GM18867 (cell line): Measurements from ENCODE around the gene ZCCHC7.

Experiments used
- ATAC-seq: cut with Tn5 transposase; IDR thresholded peaks from one replicate; pipeline ENCODE4 v1.9.1; 2021; ENCODE audit warnings: mild to moderate bottlenecking, moderate library complexity; ENCODE audit not compliant: unreplicated experiment

Gene ZCCHC7

DNA sequence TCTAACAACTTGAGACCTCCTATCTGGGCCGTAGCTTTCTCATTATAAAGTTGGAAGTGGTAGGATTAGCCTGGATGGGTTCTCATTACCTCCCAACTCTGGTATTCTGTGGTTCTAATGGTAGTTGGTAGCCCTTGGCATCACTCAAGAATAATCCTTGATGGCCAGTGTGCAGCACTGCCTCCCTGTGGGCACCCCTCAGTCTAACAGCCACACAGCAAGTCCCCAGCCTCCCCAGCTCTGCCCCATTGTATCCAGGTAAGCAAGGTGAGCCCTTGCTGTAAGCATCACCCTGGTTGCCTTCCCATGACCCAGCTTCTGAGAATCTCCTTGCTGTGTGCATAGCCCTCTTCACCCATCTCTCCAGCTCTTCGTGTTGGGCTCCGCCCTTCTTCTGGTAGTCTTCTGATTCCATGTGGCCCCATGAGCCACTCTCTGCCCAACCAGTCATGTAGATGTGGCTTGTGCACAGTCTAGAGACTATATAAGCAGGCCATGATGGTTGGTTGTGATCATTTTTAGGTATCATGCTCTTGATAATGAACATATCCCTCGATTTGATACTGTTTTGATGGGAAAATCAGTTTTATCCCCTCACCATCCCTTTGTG lies 244.5 kb downstream of the ZCCHC7 start:
- ATAC-seq = no peak

DNA sequence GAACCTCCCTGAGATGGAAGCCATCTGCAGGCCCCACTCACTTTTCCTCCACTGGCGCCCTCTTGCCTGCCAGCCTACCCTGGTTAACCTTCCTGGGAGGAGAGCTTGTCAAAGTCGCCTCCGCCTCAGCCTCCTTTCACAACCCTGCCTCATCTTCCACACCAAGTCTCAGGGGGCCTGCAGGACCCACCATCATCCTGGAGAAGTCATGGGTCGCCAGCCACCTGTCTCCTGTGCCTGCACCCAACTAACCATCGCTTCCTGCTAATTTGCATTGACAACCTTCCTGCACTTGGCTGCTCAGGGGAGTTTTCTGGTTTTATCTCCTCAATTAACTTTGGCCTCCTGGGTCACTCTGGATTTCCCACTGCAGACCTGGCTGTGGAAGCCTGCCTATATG lies 249.3 kb downstream of the ZCCHC7 start:
- peak; percentile 29 for ATAC-seq

DNA sequence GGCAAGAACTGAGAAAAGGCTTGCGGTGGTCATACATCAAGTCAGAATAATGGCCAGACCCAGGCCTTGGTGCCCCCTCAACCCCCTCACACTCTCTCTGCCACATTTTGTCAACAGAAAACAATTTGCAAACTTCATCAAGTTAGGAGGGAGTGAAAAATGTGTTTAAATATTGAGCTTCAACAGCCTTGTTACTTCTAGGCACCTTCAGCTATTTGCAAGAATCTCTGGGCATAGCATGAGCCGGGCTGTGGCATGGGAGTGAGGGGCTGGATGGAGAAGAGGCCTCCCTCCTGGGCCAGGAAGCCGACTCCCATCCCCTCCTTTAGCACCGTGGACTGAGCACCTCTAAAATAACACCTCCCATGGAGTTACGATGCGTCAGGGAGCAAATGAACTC lies 249.9 kb downstream of the ZCCHC7 start:
- no peak for ATAC-seq

DNA sequence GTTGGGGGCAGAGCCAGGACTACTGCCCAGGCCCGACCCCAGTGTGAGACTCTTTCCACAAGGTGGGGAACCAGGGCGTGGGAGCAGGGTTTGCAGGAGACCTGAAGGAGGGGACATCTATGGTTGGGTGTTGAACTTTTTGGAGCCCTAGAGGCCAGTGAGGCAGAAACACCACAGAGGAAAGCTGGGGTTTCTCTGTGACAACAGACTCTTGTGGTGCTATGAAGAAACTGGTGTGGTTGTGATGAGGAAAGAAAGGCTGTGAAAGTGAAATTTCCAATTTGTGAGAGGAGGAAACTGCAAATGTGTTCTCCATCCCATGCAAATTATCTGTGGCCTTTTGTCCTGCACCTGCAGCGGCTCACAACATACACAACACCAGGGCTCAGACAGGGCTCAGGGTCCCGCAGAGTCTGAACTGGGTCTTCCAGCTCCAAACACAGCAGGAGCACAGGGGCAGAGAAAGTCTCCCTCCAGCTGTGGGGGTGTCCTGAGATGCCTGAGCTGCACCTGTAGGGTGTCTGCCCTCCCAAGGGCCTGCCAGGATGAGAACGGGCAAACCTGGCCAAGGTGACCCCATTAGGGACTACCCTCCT lies 250.7 kb downstream of the ZCCHC7 start:
- ATAC-seq = peak; percentile 72

- peak; percentile 3 for ATAC-seq
These were observed 251.4 kb downstream of the ZCCHC7 start for GRCh38 chr9:37371565-37372464.

DNA sequence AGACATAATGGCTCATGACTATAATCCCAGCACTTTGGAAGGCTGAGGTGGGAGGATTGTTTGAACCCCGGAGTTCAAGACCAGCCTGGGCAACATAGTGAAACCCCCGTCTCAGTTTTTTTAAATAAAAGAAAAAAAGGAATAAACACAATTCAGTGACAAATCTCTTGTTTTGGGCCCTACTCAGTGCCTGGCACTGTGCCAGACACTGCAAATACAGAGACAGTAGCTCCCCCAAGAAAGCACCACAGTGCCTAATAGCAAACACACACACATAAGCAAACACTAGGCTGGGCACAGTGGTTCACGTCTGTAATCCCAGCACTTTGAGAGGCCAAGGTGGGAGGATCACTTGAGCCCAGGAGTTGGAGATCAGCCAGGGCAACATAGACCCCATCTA lies 252.5 kb downstream of the ZCCHC7 start:
- ATAC-seq = no peak

DNA sequence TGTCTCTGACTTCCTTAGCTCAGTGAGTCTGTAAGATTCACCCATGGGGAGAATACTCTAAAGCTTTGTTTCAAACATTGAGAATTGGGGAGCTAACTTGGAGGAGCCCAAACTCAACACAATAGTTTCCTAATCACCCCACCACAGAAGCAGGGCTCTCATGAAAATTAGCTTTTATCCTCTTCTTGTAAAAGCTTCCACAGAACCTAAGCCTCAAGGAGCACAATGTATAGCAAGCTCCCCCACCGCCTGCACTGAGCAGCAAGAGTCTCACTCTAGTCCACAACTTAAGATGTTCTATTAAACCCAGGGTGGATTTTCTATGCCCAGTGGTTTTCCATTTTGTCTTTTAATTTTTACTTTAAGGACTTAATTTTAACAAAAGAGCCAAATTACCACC lies 253.2 kb downstream of the ZCCHC7 start:
- no peak for ATAC-seq

DNA sequence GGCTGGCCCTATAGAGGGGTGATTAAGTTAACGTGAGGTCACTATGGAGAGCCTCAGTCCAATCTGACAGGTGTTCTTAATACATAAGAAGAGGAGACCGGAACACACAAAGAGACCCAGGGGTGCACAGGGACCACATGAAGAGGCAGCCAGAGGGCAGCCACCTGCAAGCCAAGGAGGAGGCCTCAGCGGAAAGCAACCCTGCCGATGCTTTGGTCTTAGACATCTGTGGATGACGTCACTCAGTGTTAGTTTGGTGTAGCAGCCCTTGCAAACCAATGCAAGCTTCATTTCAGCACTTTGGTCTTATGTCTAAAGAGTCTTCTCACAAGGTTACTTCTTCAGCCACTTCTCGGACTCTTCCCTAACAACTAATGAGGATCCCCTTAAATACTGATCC lies 254.5 kb downstream of the ZCCHC7 start:
- peak; percentile 34 for ATAC-seq

- no peak for ATAC-seq
These were observed 257.6 kb downstream of the ZCCHC7 start for GRCh38 chr9:37377688-37378612.

GRCh38 chr9:37378613-37379004 lies 258.2 kb downstream of the ZCCHC7 start:
- no peak for ATAC-seq

GRCh38 chr9:37379835-37380234 lies 259.5 kb downstream of the ZCCHC7 start:
- no peak for ATAC-seq

- no peak for ATAC-seq
These were observed 260.2 kb downstream of the ZCCHC7 start for GRCh38 chr9:37380570-37380969.

DNA sequence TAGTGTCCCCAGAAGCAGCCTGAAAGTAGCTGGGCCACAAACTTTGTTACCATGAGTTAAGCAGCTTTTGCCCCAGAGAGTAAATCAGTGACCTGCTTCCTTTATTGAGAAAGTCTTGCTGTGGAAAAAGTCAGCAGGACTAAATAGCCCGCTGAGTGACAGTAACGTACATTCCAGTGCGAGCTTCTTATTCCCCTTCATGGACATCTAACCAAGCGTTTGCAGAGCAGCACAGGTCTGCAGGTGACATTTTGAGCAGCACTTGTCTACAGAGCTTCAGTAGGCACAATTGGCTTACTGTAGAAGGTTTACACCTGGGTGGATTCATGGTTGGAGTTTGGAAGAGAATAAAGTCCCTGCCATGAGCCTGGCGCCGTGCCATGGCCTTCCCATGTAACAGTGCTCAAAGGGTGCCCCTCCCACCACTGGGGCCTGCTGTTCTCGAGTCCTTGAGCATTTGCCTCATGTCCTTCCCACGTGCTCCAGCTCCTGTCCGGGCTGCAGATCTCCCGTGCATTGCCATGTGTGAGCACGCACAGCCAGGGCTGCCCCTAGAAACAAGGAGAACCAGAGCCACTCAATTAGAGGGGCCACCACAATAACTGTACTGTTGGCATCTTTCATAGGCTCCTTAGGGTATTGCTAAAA lies 260.8 kb downstream of the ZCCHC7 start:
- ATAC-seq = no peak

DNA sequence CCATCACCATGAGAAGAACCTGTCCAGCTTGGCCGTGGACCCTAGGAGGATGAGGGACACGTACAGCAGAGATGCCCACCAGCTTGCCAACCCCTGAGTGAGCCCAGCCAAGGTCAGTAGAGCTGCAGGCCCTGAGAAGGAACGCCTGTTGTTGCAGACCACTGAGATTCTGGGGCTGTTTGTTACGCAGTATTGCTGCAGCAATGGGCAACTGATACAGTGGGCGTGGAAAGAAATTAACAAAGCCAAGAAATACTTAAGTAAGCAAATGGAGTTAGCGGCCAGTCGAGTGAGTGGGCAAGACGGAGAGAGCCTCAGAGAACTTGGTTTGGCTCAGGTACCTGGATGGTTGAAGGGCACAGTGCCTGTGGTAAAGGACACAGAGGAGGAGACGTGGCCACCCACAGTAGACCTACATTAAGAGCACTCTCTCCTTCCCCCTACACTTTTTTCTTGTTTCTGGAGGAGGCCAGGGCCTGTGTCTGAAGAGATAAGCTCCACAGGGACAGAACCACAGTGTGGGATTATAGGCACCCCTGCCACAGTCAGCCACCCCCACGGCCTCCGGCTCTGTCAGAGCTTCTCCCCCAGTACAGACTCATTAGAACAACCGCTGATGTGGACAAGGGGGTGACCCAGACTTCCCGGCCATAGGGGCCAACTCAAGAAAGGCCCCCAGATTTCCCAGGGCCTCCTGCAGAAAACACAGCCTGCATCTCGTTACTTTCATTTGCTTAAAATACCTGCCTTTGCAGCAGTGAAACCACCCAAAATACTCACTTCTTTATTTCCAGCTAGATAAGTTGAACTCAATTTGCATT lies 262.0 kb downstream of the ZCCHC7 start:
- ATAC-seq = peak; percentile 45

- peak; percentile 11 for ATAC-seq
These were observed 262.6 kb downstream of the ZCCHC7 start for GRCh38 chr9:37382982-37383357.

GRCh38 chr9:37383393-37383792 lies 263.0 kb downstream of the ZCCHC7 start:
- ATAC-seq = no peak

DNA sequence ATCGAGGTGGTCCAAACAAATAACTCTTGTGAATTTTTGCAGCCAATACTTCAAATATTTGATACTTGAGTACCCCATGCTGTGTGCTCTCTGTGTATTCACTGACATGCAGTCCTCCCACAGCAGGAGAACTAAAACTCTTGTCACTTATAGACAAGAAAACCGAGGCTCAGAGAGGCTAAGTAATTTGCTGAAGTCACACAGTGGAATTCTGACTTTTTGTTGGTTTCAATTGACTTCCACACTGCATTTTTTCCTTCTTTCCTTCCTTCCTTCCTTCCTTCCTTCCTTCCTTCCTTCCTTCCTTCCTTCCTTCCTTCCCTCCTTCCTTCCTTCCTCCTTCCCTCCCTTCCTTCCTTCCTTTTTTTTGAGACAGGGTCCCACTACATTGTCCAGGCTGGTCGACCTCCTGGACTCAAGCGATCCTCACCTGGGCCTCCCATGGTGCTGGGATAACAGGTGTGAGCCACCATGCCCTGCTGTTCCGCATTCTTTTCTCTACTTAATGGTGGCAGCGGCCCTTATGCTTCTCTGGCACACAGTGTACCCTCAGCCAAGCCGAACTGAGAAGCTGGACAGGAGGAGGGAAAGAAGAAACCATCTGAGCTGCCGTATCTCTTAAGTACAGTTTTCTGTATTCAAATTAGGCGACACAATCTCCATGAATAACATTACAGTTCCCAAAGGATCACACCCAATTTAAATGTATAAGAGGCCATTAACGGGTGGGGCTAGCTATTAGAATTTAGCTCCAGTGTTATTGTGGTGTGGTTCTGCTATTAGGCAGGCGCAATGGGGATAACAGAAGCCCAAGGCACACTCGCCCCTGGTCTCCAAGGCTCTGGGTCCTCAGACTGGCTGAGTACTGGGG lies 263.7 kb downstream of the ZCCHC7 start:
- ATAC-seq = no peak

- no peak for ATAC-seq
These were observed 264.9 kb downstream of the ZCCHC7 start for GRCh38 chr9:37385286-37385685.

- ATAC-seq = no peak
These were observed 266.6 kb downstream of the ZCCHC7 start for GRCh38 chr9:37386988-37387387.
